A549 (cell line): ENCODE data around the gene RAB20. TPM values are rescaled to one million over a fixed set of nuclear protein-coding genes. Genes with fewer than 3 reads are reported as not detected.

Source experiments
- ATAC-seq, 2 experiments: fragments of 200-7000 bp in 1 of 2; fragments of >200 bp in 1 of 2; cut with Nextera tagmentation in 1 of 2; cut with Tn5 transposase in 1 of 2; 3 replicates each; pipeline versions ENCODE4 v1.8.0 to v1.9.1; 2018 to 2020; ENCODE audit warnings: mild to moderate bottlenecking in 1 of 2, moderate library complexity in 1 of 2
- CTCF ChIA-PET: fragments of 300-600 bp; sonication (Branson Sonifier 250); formaldehyde crosslinking; extraction: SDS; loops from one replicate; lab custom pipeline; 2021; ENCODE audit warnings: antibody characterized with exemption, inconsistent platforms; lab: Yijun Ruan, JAX
- POLR2A ChIA-PET: fragments of 350-600 bp; formaldehyde crosslinking; extraction: SDS; loops from one replicate; lab custom pipeline; 2021; ENCODE audit warnings: antibody characterized with exemption, inconsistent platforms; lab: Yijun Ruan, JAX
- DNase-seq, 2 experiments: peaks; one replicate each; pipeline versions ENCODE4 v3.0.0 to v3.0.0-alpha.2; 2011 to 2016; ENCODE audit warnings: low read depth in 1 of 2, low spot score in 1 of 2
- FAIRE-seq: peaks from 2 replicates; lab custom pipeline; 2011; peaks lifted over from hg19 to GRCh38; lab: Jason Lieb, UNC
- H3K27ac ChIP-seq, 2 experiments: fragments of >200 bp; sonication (Bioruptor Twin); formaldehyde crosslinking; 3 replicates each; pipeline ENCODE4 v1.5.1; 2016 to 2017
- H3K4me1 ChIP-seq: fragments of >200 bp; sonication (Bioruptor Twin); formaldehyde crosslinking; 3 replicates; pipeline ENCODE4 v1.6.1; 2016
- H3K4me2 ChIP-seq: fragments of >200 bp; sonication (Bioruptor Twin); formaldehyde crosslinking; 3 replicates; pipeline ENCODE4 v1.6.1; 2016
- H3K4me3 ChIP-seq: fragments of >200 bp; sonication (Bioruptor Twin); formaldehyde crosslinking; 3 replicates; pipeline ENCODE4 v1.5.1; 2016
- H3K9me3 ChIP-seq: fragments of >200 bp; sonication (Bioruptor Twin); formaldehyde crosslinking; 3 replicates; pipeline ENCODE4 v1.6.1; 2016
- BHLHE40 ChIP-seq: IDR thresholded peaks from 2 replicates; pipeline ENCODE4 v1.6.1; 2012; ENCODE audit warnings: low read depth, low read length, inconsistent platforms
- CEBPB ChIP-seq, 2 experiments: fragments of >200 bp in 1 of 2; sonication (Bioruptor Twin) in 1 of 2; formaldehyde crosslinking in 1 of 2; IDR thresholded peaks; 2 replicates each; pipeline ENCODE4 v1.6.1; 2012 to 2016
- CTCF ChIP-seq: fragments of >200 bp; sonication (Bioruptor Twin); formaldehyde crosslinking; IDR thresholded peaks from 3 replicates; pipeline ENCODE4 v1.5.1; 2016
- EHMT2 ChIP-seq: fragments of 200-600 bp; sonication (generic); IDR thresholded peaks from 2 replicates; pipeline ENCODE4 v1.6.1; 2016; ENCODE audit warnings: antibody characterized with exemption, low read depth, mild to moderate bottlenecking, moderate library complexity
- EP300 ChIP-seq, 2 experiments: fragments of >200 bp; sonication (Bioruptor Twin); formaldehyde crosslinking; IDR thresholded peaks; 2 replicates in 1 of 2; 3 replicates in 1 of 2; pipeline ENCODE4 v1.6.1; 2016 to 2017
- FOSL2 ChIP-seq, 2 experiments: fragments of 450-650 bp in 1 of 2; fragments of >200 bp in 1 of 2; sonication (Bioruptor Twin) in 1 of 2; formaldehyde crosslinking; IDR thresholded peaks; 2 replicates each; pipeline versions ENCODE4 v1.5.0 to v1.6.1; 2016 to 2020; ENCODE audit warnings: mild to moderate bottlenecking in 1 of 2, moderate library complexity in 1 of 2
- HOXA7 ChIP-seq: fragments of 250-450 bp; sonication (Bioruptor Pico); IDR thresholded peaks from 2 replicates; pipeline ENCODE4 v1.5.0; 2020; ENCODE audit warnings: mild to moderate bottlenecking, moderate library complexity
- HOXB13 ChIP-seq: fragments of 250-450 bp; sonication (Bioruptor Pico); IDR thresholded peaks from 2 replicates; pipeline ENCODE4 v1.5.0; 2020; ENCODE audit warnings: low read depth, mild to moderate bottlenecking, moderate library complexity
- JUNB ChIP-seq: fragments of >200 bp; sonication (Bioruptor Twin); formaldehyde crosslinking; IDR thresholded peaks from 2 replicates; pipeline ENCODE4 v1.6.1; 2016
- KDM5A ChIP-seq: fragments of 200-600 bp; sonication (generic); IDR thresholded peaks from 2 replicates; pipeline ENCODE4 v1.6.1; 2016; ENCODE audit warnings: antibody characterized with exemption, mild to moderate bottlenecking
- MAZ ChIP-seq: fragments of 150-350 bp; IDR thresholded peaks from 2 replicates; pipeline ENCODE4 v1.6.1; 2014; ENCODE audit warnings: antibody characterized with exemption, low read depth, low read length, borderline replicate concordance
- RAD21 ChIP-seq, 2 experiments: fragments of >200 bp in 1 of 2; sonication (Bioruptor Twin) in 1 of 2; formaldehyde crosslinking in 1 of 2; IDR thresholded peaks in 1 of 2; conservative IDR thresholded peaks in 1 of 2; 2 replicates in 1 of 2; 3 replicates in 1 of 2; pipeline ENCODE4 v1.6.1; 2012 to 2018; ENCODE audit warnings: inconsistent platforms in 1 of 2
- RCOR1 ChIP-seq: fragments of 150-350 bp; IDR thresholded peaks from 2 replicates; pipeline ENCODE4 v1.6.1; 2014; ENCODE audit warnings: antibody characterized with exemption, low read length, low read depth
- RFX5 ChIP-seq: fragments of 450-650 bp; IDR thresholded peaks from 2 replicates; pipeline ENCODE4 v1.7.1; 2014; ENCODE audit warnings: antibody characterized with exemption, mild to moderate bottlenecking, moderate library complexity
- SMC3 ChIP-seq: fragments of >200 bp; sonication (Bioruptor Twin); formaldehyde crosslinking; IDR thresholded peaks from 3 replicates; pipeline ENCODE4 v1.6.1; 2018; ENCODE audit warnings: inconsistent platforms
- USF2 ChIP-seq: fragments of 450-650 bp; IDR thresholded peaks from 2 replicates; pipeline ENCODE4 v1.6.1; 2014; ENCODE audit warnings: antibody characterized with exemption
- WGBS: methylation state at CpG from one replicate; pipeline ENCODE4 v1.1.6; 2017; ENCODE audit errors: missing lambda C conversion rate; 5-methylcytosine and 5-hydroxymethylcytosine counted together
- polyA plus RNA-seq, 4 experiments: library from polyadenylated mRNA; depleted of rRNA in 3 of 4; stranded (reverse); fragments of >200 nt; fragmentation: RNase III in 1 of 4; extraction: RNeasy Plus Mini Kit Qiagen cat#74134 plus additional on column Dnase treatment in 1 of 4; gene quantifications; 2 replicates in 3 of 4; 3 replicates in 1 of 4; pipeline ENCODE4 v1.2.3, GENCODE V29; 2011 to 2017

RAB20 gene
- polyA plus RNA-seq, 2 of the 4 experiments (the other 2 are of a cell fraction), result 1.0 to 1.5 TPM

- CTCF ChIA-PET, result interaction anchor here (1.2 to 1.3 kb wide), 2 partner anchors 15 to 17 kb away, joined by 3 to 5 read pairs; no protein-coding TSS in a partner anchor
- no peak overlapping the region for H3K4me3 ChIP-seq
- WGBS, result 71% methylated on average over 5 of the region's 7 CpGs
- ATAC-seq (no peak), DNase-seq (no peak), FAIRE-seq (no peak)
- POLR2A ChIA-PET, result no interaction called here
- H3K9me3 ChIP-seq, result no peaks in the 10 kb centered on the region
- no peak overlapping the region for H3K4me2 ChIP-seq
- peaks cover 16% of the 10 kb centered on the region; the same call in 2 of the 3 replicates for H3K4me1 ChIP-seq
- TF ChIP-seq CEBPB (IDR thresholded peaks at IDR 0.05) (peak in 1 of 2 experiments; percentile 23; a peak in 1 of 4 replicates), EHMT2 (no peak), RCOR1 (no peak), SMC3 (no peak)
- H3K27ac ChIP-seq, result peak overlapping the region; percentile 24 to 50; a peak in 1 of 6 replicates
These were observed 39.6 kb downstream of the RAB20 start for GRCh38 chr13:110521946-110522345.

- H3K4me2 ChIP-seq, result no peak overlapping the region
- CTCF ChIA-PET, result interaction anchor here (1.2 to 1.3 kb wide), 2 partner anchors 15 to 18 kb away, joined by 3 to 5 read pairs; no protein-coding TSS in a partner anchor
These were observed 40.2 kb downstream of the RAB20 start for GRCh38 chr13:110521296-110521680.

GRCh38 chr13:110520431-110521295 is 40.9 kb downstream of the RAB20 start:
- peaks cover 16% of the 10 kb centered on the region; the same call in 2 of the 3 replicates for H3K4me1 ChIP-seq
- ATAC-seq, result no peak
- H3K9me3 ChIP-seq, result no peaks in the 10 kb centered on the region
- peak in 1 of 2 experiments; percentile 20 for DNase-seq
- ChIA-PET CTCF (interaction anchor here (1.3 kb wide), 1 partner anchor 18 kb away, joined by 5 read pairs; no protein-coding TSS in a partner anchor), POLR2A (no interaction called here)
- H3K4me2 ChIP-seq, result no peak overlapping the region
- FAIRE-seq, result no peak
- H3K27ac ChIP-seq, result peak overlapping the region; percentile 24 to 65; a peak in 3 of 6 replicates
- WGBS, result 65% methylated on average over 12 of the region's 16 CpGs
- H3K4me3 ChIP-seq, result no peak overlapping the region
- no peak for TF ChIP-seq JUNB

More at GRCh38 chr13:110521296-110521680, 40.2 kb downstream of the RAB20 start:
- H3K4me3 ChIP-seq, result no peak overlapping the region
- FAIRE-seq, result no peak
- POLR2A ChIA-PET, result no interaction called here
- 86% methylated on average over 9 of the region's 10 CpGs for WGBS
- TF ChIP-seq HOXB13 (CRISPR knock-in tag), result no peak
- TF ChIP-seq RAD21 (conservative IDR thresholded peaks at IDR 0.05 in 1 of 2, IDR thresholded peaks at IDR 0.05 in 1 of 2), result no peak
- TF ChIP-seq FOSL2 (IDR thresholded peaks at IDR 0.05), result no peak
- no peak for TF ChIP-seq FOSL2 (CRISPR knock-in tag; IDR thresholded peaks at IDR 0.05)
- no peak for TF ChIP-seq MAZ
- TF ChIP-seq EP300 (IDR thresholded peaks at IDR 0.05), result no peak
- TF ChIP-seq RFX5, result no peak
- no peak for TF ChIP-seq CEBPB (IDR thresholded peaks at IDR 0.05)
- no peak for TF ChIP-seq HOXA7 (CRISPR knock-in tag)
- no peak for TF ChIP-seq BHLHE40
- no peak for TF ChIP-seq USF2
- TF ChIP-seq CTCF, result no peak
- TF ChIP-seq SMC3, result no peak
- no peak for TF ChIP-seq KDM5A
- TF ChIP-seq, all 56 proteins: peak for 0
- ATAC-seq, result no peak
- H3K9me3 ChIP-seq, result no peaks in the 10 kb centered on the region
- DNase-seq, result no peak
- H3K4me1 ChIP-seq, result peaks cover 16% of the 10 kb centered on the region; the same call in 2 of the 3 replicates
- H3K27ac ChIP-seq, result peak overlapping the region; percentile 9 to 24; a peak in 1 of 6 replicates
